Stimulated activated CD8-positive, alpha-beta memory T cell treated with anti-CD3 and anti-CD28 coated beads, Interleukin-4, amount 100 ng/mL, for 1 hour (primary cell): ENCODE measurements around the gene NIN.

Experiments
- DNase-seq, 2 donors: peaks; one replicate each; pipeline ENCODE4 v3.0.0-alpha.2; 2020; ENCODE audit warnings: low read depth in 2 of 2, low spot score in 1 of 2

NIN gene

GRCh38 chr14:50768680-50769079 is 62.3 kb downstream of the NIN start:
- DNase-seq, result no peak

- no peak for DNase-seq
These were observed 64.5 kb downstream of the NIN start for GRCh38 chr14:50766338-50766886.

- no peak for DNase-seq
These were observed 67.5 kb downstream of the NIN start for GRCh38 chr14:50763382-50764007.

- no peak for DNase-seq
These were observed 68.0 kb downstream of the NIN start for GRCh38 chr14:50762931-50763300.

GRCh38 chr14:50762001-50762930 is 68.7 kb downstream of the NIN start:
- no peak for DNase-seq

GRCh38 chr14:50759800-50760543 is 71.0 kb downstream of the NIN start:
- no peak for DNase-seq

GRCh38 chr14:50758945-50759344 is 72.0 kb downstream of the NIN start:
- no peak for DNase-seq

GRCh38 chr14:50758305-50758704 is 72.7 kb downstream of the NIN start:
- no peak for DNase-seq

GRCh38 chr14:50757702-50758101 is 73.3 kb downstream of the NIN start:
- DNase-seq, result no peak

GRCh38 chr14:50756300-50756699 is 74.7 kb downstream of the NIN start:
- no peak for DNase-seq

- DNase-seq, result no peak
These were observed 80.6 kb downstream of the NIN start for GRCh38 chr14:50750323-50750722.

GRCh38 chr14:50745401-50746058 is 85.4 kb downstream of the NIN start:
- DNase-seq, result no peak

- no peak for DNase-seq
These were observed 86.7 kb downstream of the NIN start for GRCh38 chr14:50744231-50744630.

GRCh38 chr14:50741567-50741966 is 89.4 kb downstream of the NIN start:
- no peak for DNase-seq

GRCh38 chr14:50740856-50741255 is 90.1 kb downstream of the NIN start:
- DNase-seq, result no peak

- no peak for DNase-seq
These were observed 91.8 kb downstream of the NIN start for GRCh38 chr14:50739186-50739585.

GRCh38 chr14:50736932-50737419 is 94.0 kb downstream of the NIN start:
- DNase-seq, result peak in 1 of 2 donors; percentile 3

- DNase-seq, result no peak
These were observed 95.8 kb downstream of the NIN start for GRCh38 chr14:50734950-50735695.

- DNase-seq, result no peak
These were observed 97.5 kb downstream of the NIN start for GRCh38 chr14:50733494-50733893.

- DNase-seq, result no peak
These were observed 102.1 kb downstream of the NIN start for GRCh38 chr14:50728836-50729235.
